Activated B cell treated with CpG ODN at 0.5 μM for 24 hours (primary cell): ENCODE data around the gene COL13A1. TPM values are rescaled to one million over a fixed set of nuclear protein-coding genes. Genes with fewer than 3 reads are reported as not detected.

Experiments used
- ATAC-seq: fragments of 200-7000 bp; cut with Tn5 transposase; one replicate; pipeline ENCODE4 v1.10.0; 2021; ENCODE audit warnings: low read depth, mild to moderate bottlenecking, moderate library complexity
- CTCF ChIA-PET: fragments of 350-600 bp; sonication (Branson Sonifier 250); formaldehyde crosslinking; loops from one replicate; lab custom pipeline; 2021; ENCODE audit warnings: antibody characterized with exemption; lab: Charles Lee
- POLR2A ChIA-PET: fragments of 350-600 bp; sonication (Branson Sonifier 250); formaldehyde crosslinking; loops from one replicate; lab custom pipeline; 2021; ENCODE audit warnings: antibody characterized with exemption; lab: Charles Lee
- DNase-seq: peaks from one replicate; pipeline ENCODE4 v3.0.0; 2022
- H3K27ac Mint-ChIP-seq: one replicate; pipeline ENCODE4 v1.8.0; 2020; ENCODE audit warnings: mixed read lengths
- H3K27me3 Mint-ChIP-seq: one replicate; pipeline ENCODE4 v1.8.0; 2021; ENCODE audit warnings: mixed read lengths
- H3K36me3 Mint-ChIP-seq: one replicate; pipeline ENCODE4 v1.8.0; 2021; ENCODE audit warnings: low read depth, mixed read lengths
- H3K4me1 Mint-ChIP-seq: one replicate; pipeline ENCODE4 v1.8.0; 2021; ENCODE audit warnings: mixed read lengths
- H3K4me3 Mint-ChIP-seq: one replicate; pipeline ENCODE4 v1.8.0; 2020; ENCODE audit warnings: mild to moderate bottlenecking, mixed read lengths
- H3K9me3 Mint-ChIP-seq: one replicate; pipeline ENCODE4 v1.8.0; 2020; ENCODE audit warnings: mixed read lengths
- CTCF ChIP-seq: fragments of 200-600 bp; IDR thresholded peaks from one replicate; pipeline ENCODE4 v1.8.0; 2022; ENCODE audit warnings: antibody characterized with exemption, mild to moderate bottlenecking
- intact Hi-C: fragments of 100-400 bp; cut with micrococcal nuclease; formaldehyde crosslinking; loops from one replicate; pipeline ENCODE4 v1.15.1; 2024
- total RNA-seq: library from RNA; stranded (reverse); gene quantifications from 2 replicates; pipeline ENCODE4 v1.2.3, GENCODE V29; 2022

The COL13A1 gene
- total RNA-seq, 1 donor from 2014 or later = not detected

DNA sequence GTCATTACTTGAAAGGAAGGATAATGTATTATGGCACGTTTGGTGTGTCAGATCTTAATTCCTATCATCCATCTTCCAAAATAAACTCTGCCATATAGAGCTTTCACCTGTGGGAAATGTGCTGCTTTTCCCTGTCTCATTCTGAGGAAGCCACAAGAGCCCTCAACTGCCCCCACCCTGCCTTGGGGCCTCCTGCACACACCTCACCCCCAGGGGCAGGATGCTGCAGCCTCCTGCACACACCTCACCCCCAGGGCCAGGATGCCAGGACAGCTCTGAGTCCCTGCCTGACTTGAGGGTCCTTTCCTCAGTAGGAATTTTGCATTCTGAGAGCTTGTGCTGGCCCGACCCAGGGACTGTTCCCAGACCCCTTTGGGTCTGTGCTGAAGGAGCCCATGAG is 67.1 kb downstream of the COL13A1 start:
- Mint-ChIP-seq H3K27ac (no peak overlapping the region), H3K4me3 (no peak overlapping the region), H3K9me3 (no peaks in the 10 kb centered on the region), H3K4me1 (no peaks in the 10 kb centered on the region), H3K36me3 (no peaks in the 10 kb centered on the region), H3K27me3 (peaks cover 5% of the 10 kb centered on the region)
- CTCF ChIA-PET = no interaction called here
- ATAC-seq (no peak), DNase-seq (no peak)
- POLR2A ChIA-PET = no interaction called here
- TF ChIP-seq CTCF = no peak
- intact Hi-C loops = no loop called here

DNA sequence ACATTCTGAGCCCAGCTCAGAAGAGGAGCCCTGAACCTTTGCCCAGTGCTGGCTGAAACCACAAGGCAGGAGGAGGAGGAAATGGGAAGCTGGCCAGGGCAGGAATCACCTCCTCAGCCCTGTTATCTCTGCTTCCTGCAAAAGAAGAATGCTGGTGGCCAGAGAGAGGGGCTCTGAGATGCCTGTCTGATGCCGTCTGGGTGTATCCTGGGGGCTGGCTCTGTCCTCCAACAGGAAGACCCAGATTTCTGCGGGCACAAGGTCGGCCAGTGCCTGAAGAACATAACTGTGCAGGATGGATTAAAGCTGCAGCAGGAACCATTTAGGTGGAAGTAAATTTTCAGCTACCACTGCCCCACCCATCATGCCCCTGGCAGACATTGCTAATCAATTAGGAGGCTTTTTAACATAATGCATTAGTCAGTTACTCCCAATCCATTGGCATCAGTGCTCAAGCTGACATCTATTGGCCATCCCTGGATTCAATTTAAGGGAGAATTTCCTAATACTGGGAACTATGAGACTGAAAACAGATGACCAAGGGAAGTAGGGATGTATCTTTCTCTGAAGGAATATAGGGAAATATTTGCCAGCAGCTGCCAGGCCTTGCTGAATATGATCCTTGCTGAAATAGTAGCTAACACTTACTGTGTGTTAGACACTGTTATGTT is 67.7 kb downstream of the COL13A1 start:
- ATAC-seq (no peak), DNase-seq (no peak)
- TF ChIP-seq CTCF = no peak
- no peaks in the 10 kb centered on the region for H3K4me1 Mint-ChIP-seq
- CTCF ChIA-PET = no interaction called here
- no peak overlapping the region for H3K4me3 Mint-ChIP-seq
- no peaks in the 10 kb centered on the region for H3K36me3 Mint-ChIP-seq
- H3K27ac Mint-ChIP-seq = no peak overlapping the region
- peaks cover 4% of the 10 kb centered on the region for H3K27me3 Mint-ChIP-seq
- intact Hi-C loops = no loop called here
- POLR2A ChIA-PET = no interaction called here
- no peaks in the 10 kb centered on the region for H3K9me3 Mint-ChIP-seq

- DNase-seq = no peak
- intact Hi-C loops = no loop called here
- no peak for TF ChIP-seq CTCF
- Mint-ChIP-seq H3K36me3 (no peaks in the 10 kb centered on the region), H3K4me1 (no peaks in the 10 kb centered on the region), H3K27ac (no peak overlapping the region), H3K9me3 (no peaks in the 10 kb centered on the region), H3K4me3 (no peak overlapping the region), H3K27me3 (peaks cover 3% of the 10 kb centered on the region)
- ATAC-seq = no peak
- CTCF ChIA-PET = no interaction called here
- POLR2A ChIA-PET = no interaction called here
Measured at GRCh38 chr10:69870591-69870990, 68.9 kb downstream of the COL13A1 start.

DNA sequence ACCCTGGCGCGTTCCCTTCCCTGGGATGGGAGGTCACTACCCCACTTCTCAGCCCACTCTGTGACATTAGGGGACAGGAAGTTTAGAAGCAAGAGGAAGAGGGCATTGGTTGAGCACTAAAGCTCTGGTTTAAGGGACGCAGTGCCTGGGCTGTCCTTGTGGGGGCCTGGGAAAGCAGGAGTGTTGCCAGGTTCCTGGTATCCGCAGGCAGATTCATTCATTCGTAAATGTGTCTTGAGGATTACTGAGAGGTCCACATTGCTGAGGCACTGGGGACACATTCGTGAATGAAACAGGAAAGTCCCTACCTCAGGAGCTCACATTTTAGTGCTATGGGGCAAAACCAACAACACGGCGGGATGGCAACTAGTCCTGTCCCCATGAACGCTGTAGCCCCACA is 69.4 kb downstream of the COL13A1 start:
- peaks cover 3% of the 10 kb centered on the region for H3K27me3 Mint-ChIP-seq
- TF ChIP-seq CTCF = no peak
- POLR2A ChIA-PET = no interaction called here
- H3K4me1 Mint-ChIP-seq = no peaks in the 10 kb centered on the region
- no peak overlapping the region for H3K27ac Mint-ChIP-seq
- CTCF ChIA-PET = no interaction called here
- intact Hi-C loops = no loop called here
- H3K9me3 Mint-ChIP-seq = no peaks in the 10 kb centered on the region
- no peak for DNase-seq
- no peak for ATAC-seq
- H3K4me3 Mint-ChIP-seq = no peak overlapping the region
- no peaks in the 10 kb centered on the region for H3K36me3 Mint-ChIP-seq

DNA sequence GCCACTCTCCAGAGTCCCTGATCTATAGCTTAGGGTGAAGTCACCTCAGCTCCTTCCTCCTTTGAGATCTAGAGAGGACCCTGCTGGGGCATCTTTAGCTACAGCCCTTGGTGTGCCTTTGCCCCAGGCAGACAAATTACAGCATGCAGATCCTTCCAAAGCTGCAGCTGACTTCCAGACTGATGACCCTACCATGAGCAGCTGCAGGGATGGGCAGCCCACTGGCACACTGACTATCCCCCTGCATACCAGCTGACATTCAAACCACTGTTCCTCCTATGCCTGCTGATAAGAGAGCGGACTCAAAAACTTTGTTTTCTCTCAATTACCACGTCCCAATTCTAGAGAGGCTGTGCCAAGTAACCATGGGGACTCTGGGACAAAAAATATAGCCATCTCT is 70.6 kb downstream of the COL13A1 start:
- no peaks in the 10 kb centered on the region for H3K9me3 Mint-ChIP-seq
- peaks cover 3% of the 10 kb centered on the region for H3K27me3 Mint-ChIP-seq
- intact Hi-C loops = no loop called here
- no peak overlapping the region for H3K27ac Mint-ChIP-seq
- no peaks in the 10 kb centered on the region for H3K36me3 Mint-ChIP-seq
- ChIA-PET POLR2A (no interaction called here), CTCF (interaction anchor here (0.6 kb wide), 1 partner anchor 128 kb away, joined by 3 read pairs; no protein-coding TSS in a partner anchor)
- no peak overlapping the region for H3K4me3 Mint-ChIP-seq
- H3K4me1 Mint-ChIP-seq = no peaks in the 10 kb centered on the region
- no peak for ATAC-seq
- no peak for TF ChIP-seq CTCF
- DNase-seq = no peak
